Measurements from ENCODE around the gene ZNF674. TPM values are rescaled to one million over a fixed set of nuclear protein-coding genes. Genes with fewer than 3 reads are reported as not detected.

The ZNF674 gene
- total and polyA plus RNA-seq, 10 of the 15 experiments (the other 5 are each of a cell fraction or from before 2014, with no cell fraction given) = 1.0 to 3.7 (median 1.8) TPM

DNA sequence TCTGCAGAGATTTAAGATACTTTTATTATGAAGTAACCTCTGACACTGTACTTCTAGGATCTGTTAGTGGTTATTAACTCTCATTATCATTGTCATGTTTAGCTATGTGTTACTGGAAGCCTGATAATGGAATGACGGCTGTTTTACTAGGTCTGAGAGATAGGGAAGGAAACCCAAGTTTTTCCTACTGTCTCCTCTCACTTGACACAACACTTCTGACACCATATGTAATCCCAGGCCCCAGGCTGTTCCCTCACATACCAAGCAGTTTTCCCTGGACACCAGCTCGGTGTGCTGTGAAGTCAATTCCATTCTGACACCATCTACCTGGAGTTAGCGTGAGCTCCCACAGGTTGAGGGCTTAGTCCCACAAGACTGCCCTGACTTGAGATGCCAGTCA lies 85.6 kb downstream of the ZNF674 start:
- H3K4me3 ChIP-seq = no peak overlapping the region
- ChIA-PET POLR2A (interaction anchor here (0.6 kb wide), 2 partner anchors 9 to 899 kb away, joined by 3 to 5 read pairs; no protein-coding TSS in a partner anchor), SMC1A (ENCODE audit: uncharacterized antibody, unreplicated experiment) (interaction anchor here (0.5 to 1.1 kb wide), 2 partner anchors 28 to 579 kb away, joined by 3 read pairs; no protein-coding TSS in a partner anchor), RAD21 (ENCODE audit: unreplicated experiment) (no interaction called here), CTCF (no interaction called here)
- WGBS (ENCODE audit: insufficient coverage, insufficient replicate concordance, low lambda C conversion rate, missing lambda C conversion rate) = 79% methylated on average over 3 of the region's 3 CpGs
- no peak overlapping the region for H2AFZ ChIP-seq (ENCODE audit: control insufficient read depth, low read depth, low read length)
- no peak overlapping the region for H3K27ac ChIP-seq (ENCODE audit: control insufficient read depth, insufficient read depth)
- TF ChIP-seq, protein P1, sequence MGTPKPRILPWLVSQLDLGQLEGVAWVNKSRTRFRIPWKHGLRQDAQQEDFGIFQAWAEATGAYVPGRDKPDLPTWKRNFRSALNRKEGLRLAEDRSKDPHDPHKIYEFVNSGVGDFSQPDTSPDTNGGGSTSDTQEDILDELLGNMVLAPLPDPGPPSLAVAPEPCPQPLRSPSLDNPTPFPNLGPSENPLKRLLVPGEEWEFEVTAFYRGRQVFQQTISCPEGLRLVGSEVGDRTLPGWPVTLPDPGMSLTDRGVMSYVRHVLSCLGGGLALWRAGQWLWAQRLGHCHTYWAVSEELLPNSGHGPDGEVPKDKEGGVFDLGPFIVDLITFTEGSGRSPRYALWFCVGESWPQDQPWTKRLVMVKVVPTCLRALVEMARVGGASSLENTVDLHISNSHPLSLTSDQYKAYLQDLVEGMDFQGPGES (IDR thresholded peaks at IDR 0.05) = no peak
- TF ChIP-seq ZNF207 (IDR thresholded peaks at IDR 0.05; ENCODE audit: borderline replicate concordance) (no peak), MEF2B (IDR thresholded peaks at IDR 0.05; ENCODE audit: partially characterized antibody, poor library complexity, severe bottlenecking) (no peak), CHD1 (IDR thresholded peaks at IDR 0.05; ENCODE audit: low read depth, low read length) (no peak), ZZZ3 (IDR thresholded peaks at IDR 0.05; ENCODE audit: control insufficient read depth, insufficient read length, low read depth) (no peak), RUNX3 (IDR thresholded peaks at IDR 0.05; ENCODE audit: low read length) (no peak), CREM (IDR thresholded peaks at IDR 0.05; ENCODE audit: low read depth) (no peak), LARP7 (IDR thresholded peaks at IDR 0.05) (no peak), EGR1 (IDR thresholded peaks at IDR 0.05; ENCODE audit: borderline replicate concordance in 1 of 2, low read depth in 2 of 2, low read length in 2 of 2) (no peak), HCFC1 (IDR thresholded peaks at IDR 0.05; ENCODE audit: low read length) (no peak), MTA3 (IDR thresholded peaks at IDR 0.05; ENCODE audit: borderline replicate concordance, low read length) (no peak), IKZF2 (IDR thresholded peaks at IDR 0.05) (no peak), GABPA (IDR thresholded peaks at IDR 0.05; ENCODE audit: low read depth) (no peak), MTA2 (IDR thresholded peaks at IDR 0.05; ENCODE audit: low read depth) (no peak), KAT2A (conservative IDR thresholded peaks at IDR 0.05; ENCODE audit: control insufficient read depth, low read depth, low read length) (no peak), SIN3A (IDR thresholded peaks at IDR 0.05; ENCODE audit: low read depth, low read length) (no peak), POLR2AphosphoS2 (IDR thresholded peaks at IDR 0.05; ENCODE audit: low read depth, low read length) (no peak), YY1 (IDR thresholded peaks at IDR 0.05; ENCODE audit: low read depth, low read length) (no peak)
- TF ChIP-seq, protein P2, sequence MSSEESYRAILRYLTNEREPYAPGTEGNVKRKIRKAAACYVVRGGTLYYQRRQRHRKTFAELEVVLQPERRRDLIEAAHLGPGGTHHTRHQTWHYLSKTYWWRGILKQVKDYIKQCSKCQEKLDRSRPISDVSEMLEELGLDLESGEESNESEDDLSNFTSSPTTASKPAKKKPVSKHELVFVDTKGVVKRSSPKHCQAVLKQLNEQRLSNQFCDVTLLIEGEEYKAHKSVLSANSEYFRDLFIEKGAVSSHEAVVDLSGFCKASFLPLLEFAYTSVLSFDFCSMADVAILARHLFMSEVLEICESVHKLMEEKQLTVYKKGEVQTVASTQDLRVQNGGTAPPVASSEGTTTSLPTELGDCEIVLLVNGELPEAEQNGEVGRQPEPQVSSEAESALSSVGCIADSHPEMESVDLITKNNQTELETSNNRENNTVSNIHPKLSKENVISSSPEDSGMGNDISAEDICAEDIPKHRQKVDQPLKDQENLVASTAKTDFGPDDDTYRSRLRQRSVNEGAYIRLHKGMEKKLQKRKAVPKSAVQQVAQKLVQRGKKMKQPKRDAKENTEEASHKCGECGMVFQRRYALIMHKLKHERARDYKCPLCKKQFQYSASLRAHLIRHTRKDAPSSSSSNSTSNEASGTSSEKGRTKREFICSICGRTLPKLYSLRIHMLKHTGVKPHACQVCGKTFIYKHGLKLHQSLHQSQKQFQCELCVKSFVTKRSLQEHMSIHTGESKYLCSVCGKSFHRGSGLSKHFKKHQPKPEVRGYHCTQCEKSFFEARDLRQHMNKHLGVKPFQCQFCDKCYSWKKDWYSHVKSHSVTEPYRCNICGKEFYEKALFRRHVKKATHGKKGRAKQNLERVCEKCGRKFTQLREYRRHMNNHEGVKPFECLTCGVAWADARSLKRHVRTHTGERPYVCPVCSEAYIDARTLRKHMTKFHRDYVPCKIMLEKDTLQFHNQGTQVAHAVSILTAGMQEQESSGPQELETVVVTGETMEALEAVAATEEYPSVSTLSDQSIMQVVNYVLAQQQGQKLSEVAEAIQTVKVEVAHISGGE (CRISPR knock-in tag; IDR thresholded peaks at IDR 0.05) = no peak
- TF ChIP-seq, protein P3, sequence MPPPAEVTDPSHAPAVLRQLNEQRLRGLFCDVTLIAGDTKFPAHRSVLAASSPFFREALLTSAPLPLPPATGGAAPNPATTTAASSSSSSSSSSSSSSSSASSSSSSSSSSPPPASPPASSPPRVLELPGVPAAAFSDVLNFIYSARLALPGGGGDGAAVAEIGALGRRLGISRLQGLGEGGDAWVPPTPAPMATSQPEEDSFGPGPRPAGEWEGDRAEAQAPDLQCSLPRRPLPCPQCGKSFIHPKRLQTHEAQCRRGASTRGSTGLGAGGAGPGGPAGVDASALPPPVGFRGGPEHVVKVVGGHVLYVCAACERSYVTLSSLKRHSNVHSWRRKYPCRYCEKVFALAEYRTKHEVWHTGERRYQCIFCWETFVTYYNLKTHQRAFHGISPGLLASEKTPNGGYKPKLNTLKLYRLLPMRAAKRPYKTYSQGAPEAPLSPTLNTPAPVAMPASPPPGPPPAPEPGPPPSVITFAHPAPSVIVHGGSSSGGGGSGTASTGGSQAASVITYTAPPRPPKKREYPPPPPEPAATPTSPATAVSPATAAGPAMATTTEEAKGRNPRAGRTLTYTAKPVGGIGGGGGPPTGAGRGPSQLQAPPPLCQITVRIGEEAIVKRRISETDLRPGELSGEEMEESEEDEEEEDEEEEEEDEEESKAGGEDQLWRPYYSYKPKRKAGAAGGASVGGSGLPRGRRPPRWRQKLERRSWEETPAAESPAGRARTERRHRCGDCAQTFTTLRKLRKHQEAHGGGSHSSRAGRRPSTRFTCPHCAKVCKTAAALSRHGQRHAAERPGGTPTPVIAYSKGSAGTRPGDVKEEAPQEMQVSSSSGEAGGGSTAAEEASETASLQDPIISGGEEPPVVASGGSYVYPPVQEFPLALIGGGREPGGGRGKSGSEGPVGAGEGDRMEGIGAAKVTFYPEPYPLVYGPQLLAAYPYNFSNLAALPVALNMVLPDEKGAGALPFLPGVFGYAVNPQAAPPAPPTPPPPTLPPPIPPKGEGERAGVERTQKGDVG (CRISPR knock-in tag; IDR thresholded peaks at IDR 0.05) = no peak
- H3K36me3 ChIP-seq (ENCODE audit: control insufficient read depth in 2 of 2, insufficient read depth in 2 of 2, low read length in 1 of 2) = 0 out of 4 replicates have a peak, but pooled peaks cover 0 to 9% of the 10 kb centered on the region in 2 experiments
- H4K20me1 ChIP-seq (ENCODE audit: control insufficient read depth, insufficient read depth) = no peaks in the 10 kb centered on the region
- no peak for ATAC-seq
- H3K27me3 ChIP-seq (replicated peaks in 1 of 2; ENCODE audit: control insufficient read depth in 2 of 2, insufficient read depth in 2 of 2, low read length in 1 of 2) = no peaks in the 10 kb centered on the region
- peaks cover 8% of the 10 kb centered on the region for H3K4me1 ChIP-seq (ENCODE audit: control insufficient read depth, insufficient read depth, low read length)
- no peaks in the 10 kb centered on the region for H3K79me2 ChIP-seq (ENCODE audit: control insufficient read depth, insufficient read depth, low read length)
- no TSS peak for BruUV-seq (replicated peaks)
- H3K4me2 ChIP-seq (ENCODE audit: control insufficient read depth, insufficient read depth) = no peak overlapping the region
- FAIRE-seq = no peak
- intact Hi-C loops (cut with micrococcal nuclease; ENCODE audit: unreplicated experiment) = no loop called here
- H3K9ac ChIP-seq (ENCODE audit: control insufficient read depth, insufficient read depth, low read length) = no peak overlapping the region
- in situ Hi-C loops (cut with MboI) = no loop called here
- no peak for DNase-seq (ENCODE audit: low read depth, low spot score)
- no peaks in the 10 kb centered on the region for H3K9me3 ChIP-seq (replicated peaks; ENCODE audit: control insufficient read depth, insufficient read depth, low read length)

Data from GM12878 (cell line).